GM12875 (cell line): Measurements from ENCODE around the gene ITSN1.

Source experiments
- H3K4me3 ChIP-seq: one replicate; pipeline ENCODE4 v1.5.1; 2011; ENCODE audit warnings: low read depth, low read length, control low read depth
- CTCF ChIP-seq: IDR thresholded peaks from 2 replicates; pipeline ENCODE4 v1.5.1; 2011; ENCODE audit warnings: low read depth, mild to moderate bottlenecking, control low read depth, inconsistent platforms, low read length, moderate library complexity, borderline replicate concordance; ENCODE audit not compliant: insufficient read depth

Gene ITSN1

DNA sequence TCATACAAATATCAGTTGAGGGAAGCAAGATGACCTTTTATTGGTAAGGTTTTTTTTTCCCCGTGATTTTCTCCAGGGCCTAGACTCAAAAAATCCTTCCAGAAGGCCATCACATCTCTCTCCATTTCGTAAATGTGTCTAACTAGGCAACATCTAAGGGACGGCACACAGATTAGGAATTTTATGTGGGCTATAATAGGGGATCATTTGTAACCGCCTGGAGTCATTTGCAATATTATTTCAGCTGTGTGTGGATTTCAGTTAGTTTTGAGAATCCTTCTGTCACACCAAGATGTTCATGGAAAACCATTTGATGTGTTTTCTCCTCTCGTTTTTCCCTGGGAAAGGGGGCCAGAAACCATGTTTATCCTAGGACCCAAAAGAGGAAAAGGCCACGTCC lies 210.2 kb downstream of the ITSN1 start:
- no peak for TF ChIP-seq CTCF
- H3K4me3 ChIP-seq: no peak overlapping the region

DNA sequence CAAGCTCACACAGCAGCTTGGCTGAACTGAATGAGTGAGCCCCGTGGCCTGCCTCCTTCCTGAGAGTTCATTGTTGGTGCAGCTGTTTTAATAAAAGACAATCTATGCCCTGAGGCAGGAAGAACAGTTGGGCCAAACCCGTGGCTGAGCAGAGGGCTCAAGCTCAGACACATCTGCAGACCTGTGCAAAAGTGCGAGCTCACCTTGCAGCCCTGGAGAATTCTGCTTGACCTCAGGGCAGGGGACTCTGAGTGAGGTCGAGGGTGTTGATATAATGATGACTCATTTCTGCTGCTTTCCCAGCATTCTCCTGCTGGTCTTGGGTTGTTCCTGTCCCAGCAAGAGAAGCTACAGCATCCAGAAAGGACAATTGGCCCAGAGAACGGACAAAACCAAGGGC lies 212.3 kb downstream of the ITSN1 start:
- no peak for TF ChIP-seq CTCF

DNA sequence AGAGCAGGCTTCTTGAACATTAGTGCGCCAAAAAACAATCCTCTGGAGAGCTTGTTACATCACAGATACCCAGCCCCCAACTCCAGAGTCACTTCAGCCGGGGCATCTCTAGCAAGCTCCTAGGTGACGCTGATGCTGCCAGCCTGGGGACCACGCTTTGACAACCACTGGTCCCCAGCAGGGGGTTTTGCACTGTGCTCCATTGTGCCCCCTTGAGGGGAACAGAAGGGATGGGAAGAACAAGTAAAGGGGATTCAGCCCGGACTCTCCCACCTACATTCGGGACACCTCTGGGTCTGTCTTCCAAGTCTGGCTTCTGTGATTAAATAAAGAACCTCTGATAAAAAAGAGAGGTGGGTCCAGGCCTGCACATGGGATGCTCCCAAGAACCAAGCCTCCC lies 212.9 kb downstream of the ITSN1 start:
- TF ChIP-seq CTCF: peak; percentile 21; the same call in 1 of the 2 replicates
- H3K4me3 ChIP-seq: no peak overlapping the region

More for the DNA sequence above, 212.3 kb downstream of the ITSN1 start:
- H3K4me3 ChIP-seq: no peak overlapping the region

DNA sequence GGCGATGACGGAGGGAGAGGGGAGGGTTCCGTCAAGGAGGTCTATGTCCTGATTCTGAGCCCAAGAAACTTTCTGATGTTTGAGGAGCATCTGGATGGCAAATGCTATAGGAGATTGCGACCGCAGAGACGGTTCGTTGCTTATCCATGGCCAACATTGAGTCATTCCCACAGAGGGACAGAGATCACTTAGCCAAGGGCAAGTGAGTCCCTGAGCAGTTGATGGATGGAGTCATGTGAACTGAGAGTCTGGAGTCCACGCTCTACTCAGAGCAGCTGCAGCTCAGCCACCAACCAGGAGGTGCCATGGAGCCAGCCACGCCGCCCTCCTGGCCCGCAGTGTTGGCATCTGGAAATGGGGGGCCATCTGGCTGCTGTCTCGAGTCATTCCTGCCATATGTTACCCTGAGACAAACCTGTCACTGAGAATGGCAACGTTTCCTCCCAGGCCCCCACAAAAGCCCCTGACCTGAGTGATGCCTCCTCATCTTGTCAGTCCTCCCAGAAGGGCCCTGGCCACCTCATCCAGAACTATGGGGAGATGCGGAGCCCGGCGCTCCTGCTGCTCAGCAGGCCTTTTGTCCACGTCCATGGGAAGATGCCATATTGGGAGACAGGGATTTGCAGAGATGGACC lies 214.7 kb downstream of the ITSN1 start:
- H3K4me3 ChIP-seq: no peak overlapping the region
- no peak for TF ChIP-seq CTCF

DNA sequence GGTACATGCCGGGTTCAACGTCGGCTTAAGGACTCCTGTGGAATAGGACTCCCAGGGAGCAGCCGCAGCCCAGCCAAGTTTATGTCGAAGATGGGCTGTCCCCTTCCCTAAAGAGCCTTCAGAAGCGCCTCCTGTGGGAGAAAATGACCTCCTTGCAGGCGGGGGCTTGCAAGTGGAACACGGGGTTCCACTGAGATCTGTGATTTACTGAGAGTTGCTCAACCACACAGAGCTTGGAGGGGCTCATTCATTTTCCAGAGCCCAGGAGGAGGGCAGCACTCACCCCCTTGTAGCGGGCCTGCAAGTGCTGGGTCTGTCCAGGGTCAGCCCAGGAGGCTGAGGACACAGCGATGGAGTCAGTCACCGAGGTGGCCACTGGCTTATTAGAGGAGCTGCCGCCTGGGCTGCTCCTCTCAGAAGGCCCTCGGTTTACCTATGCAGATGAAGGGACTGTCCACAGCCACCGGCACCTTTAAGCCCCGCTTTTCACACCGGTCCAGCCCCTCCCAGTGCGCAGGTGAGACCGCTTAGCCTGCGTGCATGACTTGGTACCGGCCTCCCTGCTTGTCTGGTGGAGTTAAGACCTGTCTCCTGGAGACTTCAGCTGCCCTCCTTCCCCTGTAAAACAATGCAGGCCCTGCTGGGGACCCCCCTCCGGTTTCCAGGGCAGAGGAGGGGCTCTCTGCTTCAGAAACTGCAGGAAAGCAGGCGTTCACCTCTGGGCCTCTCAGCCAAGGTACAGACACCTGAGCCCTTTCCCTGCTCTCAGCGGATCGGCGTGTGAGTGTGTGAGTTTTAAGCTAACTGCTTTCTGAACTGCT lies 215.8 kb downstream of the ITSN1 start:
- H3K4me3 ChIP-seq: no peak overlapping the region
- TF ChIP-seq CTCF: no peak

DNA sequence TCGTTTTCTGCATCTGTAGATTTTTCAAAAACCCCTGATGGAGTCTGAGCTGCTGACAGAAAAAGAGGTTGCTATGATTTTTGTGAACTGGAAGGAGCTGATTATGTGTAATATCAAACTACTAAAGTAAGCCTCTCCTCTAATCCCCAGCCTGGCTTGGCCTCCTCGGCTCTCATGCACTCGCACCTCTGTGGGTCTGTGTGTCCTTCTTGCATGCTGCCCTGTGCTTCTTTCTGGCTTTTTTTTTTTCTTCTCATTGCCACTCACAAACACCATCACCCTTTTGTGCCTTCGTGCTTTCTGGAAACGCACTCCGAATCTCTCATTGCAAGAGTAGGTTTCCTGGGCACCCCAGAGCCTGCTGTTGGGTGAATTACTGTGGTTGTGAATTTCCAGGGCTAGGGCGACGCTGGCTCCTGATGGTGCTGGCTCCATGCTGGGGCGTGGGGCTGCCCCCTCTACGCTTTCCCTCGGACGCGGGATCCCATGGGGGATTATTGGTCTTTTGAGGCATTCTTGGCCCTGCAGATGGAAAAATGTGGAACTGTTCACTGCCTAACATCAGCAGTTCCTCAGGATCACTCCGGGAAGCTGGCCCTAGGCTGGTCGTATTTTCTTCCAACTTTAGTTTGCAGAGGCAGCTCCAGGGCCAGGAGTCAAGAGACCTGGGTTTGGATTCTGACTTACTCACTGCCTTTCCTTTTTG lies 216.5 kb downstream of the ITSN1 start:
- no peak for TF ChIP-seq CTCF
- no peak overlapping the region for H3K4me3 ChIP-seq
